ENCODE results near the gene PLXND1. TPM values are rescaled to one million over a fixed set of nuclear protein-coding genes. Genes with fewer than 3 reads are reported as not detected.

Gene PLXND1
- polyA plus RNA-seq, 4 donors = 3.4 to 54.7 (median 19.4) TPM

DNA sequence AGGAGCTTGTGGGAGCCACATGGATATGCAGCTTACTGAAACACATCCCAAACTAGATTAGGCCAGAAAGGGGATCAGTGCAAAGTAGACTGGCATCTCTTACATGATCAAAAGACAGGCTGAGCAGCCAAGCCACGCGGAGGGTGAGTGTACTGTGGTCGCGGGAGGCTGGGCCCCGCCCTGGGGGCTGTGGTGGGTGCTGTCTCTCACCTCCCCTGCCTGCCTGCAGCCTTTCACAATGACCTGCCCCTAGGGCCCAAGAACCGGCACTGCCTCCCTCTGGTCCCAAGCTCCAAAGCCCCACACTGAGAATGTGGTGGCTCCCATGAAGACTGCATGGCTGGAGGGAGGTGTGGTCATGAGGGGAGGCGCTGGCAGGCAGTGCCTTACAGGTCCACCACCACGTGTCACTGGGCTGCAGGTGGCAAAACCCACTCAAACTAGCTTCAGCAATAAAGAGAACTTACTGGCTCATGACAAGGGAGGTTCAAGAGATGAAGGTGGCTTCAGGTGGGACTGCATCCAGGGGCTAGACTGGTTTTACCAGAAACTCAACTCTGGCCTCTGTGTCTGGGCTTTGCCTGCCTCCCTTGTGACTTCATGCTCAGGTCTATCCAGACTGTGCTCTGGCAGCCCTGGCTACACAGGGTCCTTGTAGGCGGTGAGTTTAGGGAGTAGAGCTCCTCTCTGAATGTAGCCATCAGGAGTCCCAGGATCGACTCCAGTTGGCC is 27.4 kb upstream of the PLXND1 start:
- no peak for DNase-seq
- Histone ChIP-seq H3K4me3 (ENCODE audit: low read depth in 1 of 3, low read length in 3 of 3) (no peak overlapping the region), H3K4me1 (ENCODE audit: control insufficient read depth in 3 of 3, insufficient read depth in 2 of 3, low read depth in 1 of 3, low read length in 2 of 3) (peaks cover 0 to 17% (median 0%) of the 10 kb centered on the region in 3 donors), H3K9me3 (ENCODE audit: control insufficient read depth in 2 of 2, insufficient read depth in 1 of 2, low read depth in 1 of 2, low read length in 1 of 2) (peaks cover 0 to 20% of the 10 kb centered on the region in 2 donors), H3K27me3 (ENCODE audit: control insufficient read depth in 3 of 3, insufficient read depth in 3 of 3, low read length in 3 of 3) (no peaks in the 10 kb centered on the region), H3K36me3 (ENCODE audit: control insufficient read depth in 3 of 3, insufficient read depth in 2 of 3, low read depth in 1 of 3, low read length in 3 of 3) (no peaks in the 10 kb centered on the region), H3K27ac (ENCODE audit: low read depth in 1 of 3, low read length in 2 of 3) (no peak overlapping the region)
- FAIRE-seq = no peak
- WGBS, 3 donors = 74 to 78% (median 74%) methylated on average over 10 of the region's 10 CpGs

GRCh38 chr3:129632977-129633376 is 26.5 kb upstream of the PLXND1 start:
- H3K27ac ChIP-seq (ENCODE audit: low read depth in 1 of 3, low read length in 2 of 3) = no peak overlapping the region

DNA sequence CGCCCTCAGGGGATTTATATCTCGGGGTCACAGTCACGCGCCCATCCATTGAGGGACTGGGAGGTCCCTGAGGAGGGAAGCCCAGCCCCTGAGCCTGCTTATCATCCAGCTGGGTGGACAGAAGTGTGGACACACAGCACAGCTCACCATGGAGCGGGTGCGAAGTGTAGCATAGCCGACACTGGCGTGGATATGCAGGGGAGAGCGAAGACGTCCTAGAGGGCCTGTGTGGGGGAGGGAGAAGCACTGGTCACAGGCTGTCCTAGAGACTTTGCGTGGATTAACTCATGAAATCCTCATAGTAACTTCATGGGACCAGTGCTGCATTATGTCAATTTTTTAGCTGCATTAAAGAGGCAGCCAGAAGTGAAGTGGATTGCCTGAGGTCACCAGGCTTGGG is 26.1 kb upstream of the PLXND1 start:
- Histone ChIP-seq H3K36me3 (ENCODE audit: control insufficient read depth in 3 of 3, insufficient read depth in 2 of 3, low read depth in 1 of 3, low read length in 3 of 3) (no peaks in the 10 kb centered on the region), H3K27ac (ENCODE audit: low read depth in 1 of 3, low read length in 2 of 3) (no peak overlapping the region), H3K4me3 (ENCODE audit: low read depth in 1 of 3, low read length in 3 of 3) (no peak overlapping the region), H3K4me1 (ENCODE audit: control insufficient read depth in 3 of 3, insufficient read depth in 2 of 3, low read depth in 1 of 3, low read length in 2 of 3) (peaks cover 0 to 20% (median 0%) of the 10 kb centered on the region in 3 donors), H3K27me3 (ENCODE audit: control insufficient read depth in 3 of 3, insufficient read depth in 3 of 3, low read length in 3 of 3) (no peaks in the 10 kb centered on the region), H3K9me3 (ENCODE audit: control insufficient read depth in 2 of 2, insufficient read depth in 1 of 2, low read depth in 1 of 2, low read length in 1 of 2) (peaks cover 0 to 20% of the 10 kb centered on the region in 2 donors)
- no peak for DNase-seq
- no peak for FAIRE-seq
- WGBS, 3 donors = 90 to 93% (median 91%) methylated on average over 11 of the region's 11 CpGs

More at GRCh38 chr3:129632977-129633376, 26.5 kb upstream of the PLXND1 start:
- Histone ChIP-seq H3K27me3 (ENCODE audit: control insufficient read depth in 3 of 3, insufficient read depth in 3 of 3, low read length in 3 of 3) (no peaks in the 10 kb centered on the region), H3K4me1 (ENCODE audit: control insufficient read depth in 3 of 3, insufficient read depth in 2 of 3, low read depth in 1 of 3, low read length in 2 of 3) (peaks cover 0 to 17% (median 0%) of the 10 kb centered on the region in 3 donors), H3K9me3 (ENCODE audit: control insufficient read depth in 2 of 2, insufficient read depth in 1 of 2, low read depth in 1 of 2, low read length in 1 of 2) (peaks cover 0 to 20% of the 10 kb centered on the region in 2 donors), H3K36me3 (ENCODE audit: control insufficient read depth in 3 of 3, insufficient read depth in 2 of 3, low read depth in 1 of 3, low read length in 3 of 3) (no peaks in the 10 kb centered on the region), H3K4me3 (ENCODE audit: low read depth in 1 of 3, low read length in 3 of 3) (no peak overlapping the region)
- FAIRE-seq (no peak), DNase-seq (peak in 1 of 2 donors; percentile 46)
- WGBS, 3 donors = 78 to 86% (median 81%) methylated on average over 10 of the region's 10 CpGs

- DNase-seq (no peak), FAIRE-seq (no peak)
- H3K9me3 ChIP-seq (ENCODE audit: control insufficient read depth in 2 of 2, insufficient read depth in 1 of 2, low read depth in 1 of 2, low read length in 1 of 2) = peaks cover 0 to 17% of the 10 kb centered on the region in 2 donors
- no peaks in the 10 kb centered on the region for H3K36me3 ChIP-seq (ENCODE audit: control insufficient read depth in 3 of 3, insufficient read depth in 2 of 3, low read depth in 1 of 3, low read length in 3 of 3)
- H3K27ac ChIP-seq (ENCODE audit: low read depth in 1 of 3, low read length in 2 of 3) = no peak overlapping the region
- no peak overlapping the region for H3K4me3 ChIP-seq (ENCODE audit: low read depth in 1 of 3, low read length in 3 of 3)
- H3K4me1 ChIP-seq (ENCODE audit: control insufficient read depth in 3 of 3, insufficient read depth in 2 of 3, low read depth in 1 of 3, low read length in 2 of 3) = peaks cover 0 to 22% (median 0%) of the 10 kb centered on the region in 3 donors
- 76 to 83% (median 82%) methylated on average over 6 to 9 of the region's 9 CpGs for WGBS, 3 donors
- no peaks in the 10 kb centered on the region for H3K27me3 ChIP-seq (ENCODE audit: control insufficient read depth in 3 of 3, insufficient read depth in 3 of 3, low read length in 3 of 3)
Observed at GRCh38 chr3:129632056-129632455, 25.6 kb upstream of the PLXND1 start.

GRCh38 chr3:129629011-129629410 is 22.5 kb upstream of the PLXND1 start:
- Histone ChIP-seq H3K27me3 (ENCODE audit: control insufficient read depth in 3 of 3, insufficient read depth in 3 of 3, low read length in 3 of 3) (no peaks in the 10 kb centered on the region), H3K4me1 (ENCODE audit: control insufficient read depth in 3 of 3, insufficient read depth in 2 of 3, low read depth in 1 of 3, low read length in 2 of 3) (peaks cover 0 to 28% (median 2%) of the 10 kb centered on the region in 3 donors), H3K27ac (ENCODE audit: low read depth in 1 of 3, low read length in 2 of 3) (no peak overlapping the region), H3K9me3 (ENCODE audit: control insufficient read depth in 2 of 2, insufficient read depth in 1 of 2, low read depth in 1 of 2, low read length in 1 of 2) (no peaks in the 10 kb centered on the region), H3K36me3 (ENCODE audit: control insufficient read depth in 3 of 3, insufficient read depth in 2 of 3, low read depth in 1 of 3, low read length in 3 of 3) (no peaks in the 10 kb centered on the region), H3K4me3 (ENCODE audit: low read depth in 1 of 3, low read length in 3 of 3) (no peak overlapping the region)
- WGBS, 3 donors = 80 to 85% (median 80%) methylated on average over 6 of the region's 6 CpGs
- FAIRE-seq (no peak), DNase-seq (no peak)

DNA sequence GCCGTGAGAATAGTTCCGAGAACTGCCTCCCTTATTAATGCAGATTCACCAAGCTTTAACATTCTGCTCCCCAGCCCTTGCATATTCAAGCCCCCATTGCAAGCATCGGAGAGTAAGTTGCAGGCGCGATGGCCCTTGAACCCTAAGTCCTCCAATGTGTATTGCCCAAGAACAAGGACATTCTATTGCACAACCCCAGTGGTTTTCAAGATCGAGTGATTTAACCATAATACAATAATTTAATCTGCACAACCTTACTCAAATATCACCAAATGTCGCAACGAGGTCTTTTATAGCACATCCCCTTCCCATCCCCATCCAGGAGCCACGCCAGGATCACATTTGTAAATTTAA is 21.7 kb upstream of the PLXND1 start:
- H3K4me3 ChIP-seq (ENCODE audit: low read depth in 1 of 3, low read length in 3 of 3) = peak overlapping the region in 2 of 3 donors; percentile 61 to 78
- no peaks in the 10 kb centered on the region for H3K9me3 ChIP-seq (ENCODE audit: control insufficient read depth in 2 of 2, insufficient read depth in 1 of 2, low read depth in 1 of 2, low read length in 1 of 2)
- 17 to 24% (median 21%) methylated on average over 9 of the region's 9 CpGs for WGBS, 3 donors
- no peak for FAIRE-seq
- H3K36me3 ChIP-seq (ENCODE audit: control insufficient read depth in 3 of 3, insufficient read depth in 2 of 3, low read depth in 1 of 3, low read length in 3 of 3) = no peaks in the 10 kb centered on the region
- no peaks in the 10 kb centered on the region for H3K27me3 ChIP-seq (ENCODE audit: control insufficient read depth in 3 of 3, insufficient read depth in 3 of 3, low read length in 3 of 3)
- DNase-seq = no peak
- peak overlapping the region in 2 of 3 donors; percentile 97 to 99 for H3K27ac ChIP-seq (ENCODE audit: low read depth in 1 of 3, low read length in 2 of 3)
- H3K4me1 ChIP-seq (ENCODE audit: control insufficient read depth in 3 of 3, insufficient read depth in 2 of 3, low read depth in 1 of 3, low read length in 2 of 3) = peaks cover 0 to 37% (median 2%) of the 10 kb centered on the region in 3 donors

DNA sequence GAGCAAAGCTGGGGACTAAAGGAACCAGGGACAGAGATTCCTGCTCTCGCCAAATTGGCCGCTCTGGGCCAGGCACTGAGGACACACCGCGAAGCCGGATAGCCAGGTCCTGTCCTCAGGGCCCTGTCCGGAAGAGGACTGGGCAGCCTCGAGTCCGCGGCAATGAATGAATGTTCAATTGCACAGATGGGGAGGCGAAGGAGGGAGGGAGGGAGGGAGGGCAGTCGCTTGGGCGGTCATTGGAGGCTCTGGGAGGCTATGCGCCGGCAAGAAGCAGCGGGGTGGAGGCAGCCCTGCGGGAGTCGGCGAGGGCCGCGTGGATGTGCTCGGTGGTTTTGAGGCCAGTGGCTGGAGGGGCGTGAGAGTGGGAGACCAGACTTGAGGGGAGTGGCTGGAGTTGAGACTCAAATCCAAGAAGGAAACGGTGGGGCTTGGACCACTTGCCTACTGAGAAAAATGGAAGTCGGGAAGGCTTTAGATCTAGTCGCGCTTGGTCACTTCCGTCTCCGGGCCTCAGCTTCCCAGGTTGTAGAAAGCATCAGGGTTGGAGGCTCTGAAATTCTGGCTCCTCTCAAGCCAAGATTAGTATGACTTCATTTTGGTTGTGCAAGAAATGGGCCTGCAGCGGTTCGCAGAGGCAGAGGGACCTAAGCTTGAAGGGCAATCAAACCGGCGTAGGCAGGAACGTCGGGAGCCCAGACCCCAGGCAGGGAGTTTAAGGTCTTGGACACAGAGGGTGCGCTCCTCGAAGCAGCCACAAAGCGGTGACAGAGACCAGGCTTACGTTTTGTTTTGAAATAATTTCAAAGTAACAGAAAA is 21.1 kb upstream of the PLXND1 start:
- 1 to 2% (median 1%) methylated on average over 38 of the region's 38 CpGs for WGBS, 3 donors
- H3K36me3 ChIP-seq (ENCODE audit: control insufficient read depth in 3 of 3, insufficient read depth in 2 of 3, low read depth in 1 of 3, low read length in 3 of 3) = no peaks in the 10 kb centered on the region
- H3K27ac ChIP-seq (ENCODE audit: low read depth in 1 of 3, low read length in 2 of 3) = peak overlapping the region; percentile 93 to 99 (median 97)
- no peaks in the 10 kb centered on the region for H3K27me3 ChIP-seq (ENCODE audit: control insufficient read depth in 3 of 3, insufficient read depth in 3 of 3, low read length in 3 of 3)
- FAIRE-seq = no peak
- peaks cover 0 to 36% (median 2%) of the 10 kb centered on the region in 3 donors for H3K4me1 ChIP-seq (ENCODE audit: control insufficient read depth in 3 of 3, insufficient read depth in 2 of 3, low read depth in 1 of 3, low read length in 2 of 3)
- DNase-seq = peak; percentile 73 to 90
- peak overlapping the region; percentile 61 to 78 (median 69) for H3K4me3 ChIP-seq (ENCODE audit: low read depth in 1 of 3, low read length in 3 of 3)
- H3K9me3 ChIP-seq (ENCODE audit: control insufficient read depth in 2 of 2, insufficient read depth in 1 of 2, low read depth in 1 of 2, low read length in 1 of 2) = no peaks in the 10 kb centered on the region

DNA sequence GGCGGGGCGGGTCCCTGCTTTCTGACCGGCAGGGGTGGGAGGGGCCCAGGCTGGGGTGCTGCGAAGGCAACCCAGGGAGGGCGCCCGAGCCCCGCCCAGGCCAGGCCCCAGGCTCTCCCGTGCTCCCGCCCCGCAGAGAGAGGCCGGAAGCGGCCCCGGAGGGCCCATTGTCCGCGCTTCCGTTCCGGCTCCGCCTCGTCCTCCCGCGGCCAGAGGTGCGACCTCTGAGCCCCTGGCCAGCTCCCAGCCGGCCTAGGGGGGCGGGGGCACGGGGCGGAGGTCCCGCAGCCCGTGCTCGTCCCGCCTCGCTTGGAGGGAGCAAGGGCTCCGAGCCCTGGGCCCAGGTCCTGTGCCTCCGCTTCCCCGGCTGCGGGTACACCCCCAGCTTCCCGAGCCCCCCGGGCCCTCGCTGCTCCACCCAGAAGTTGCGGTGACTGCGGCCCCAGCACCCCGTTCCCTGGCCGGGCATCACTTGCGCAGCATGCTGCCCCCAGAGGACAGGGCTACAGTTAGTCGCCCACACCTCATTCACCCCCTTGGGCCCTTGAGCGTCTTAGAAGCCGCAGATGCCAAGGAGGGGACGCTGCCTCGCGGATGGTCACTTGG is 20.4 kb upstream of the PLXND1 start:
- Histone ChIP-seq H3K4me3 (ENCODE audit: low read depth in 1 of 3, low read length in 3 of 3) (peak overlapping the region; percentile 61 to 78 (median 69)), H3K36me3 (ENCODE audit: control insufficient read depth in 3 of 3, insufficient read depth in 2 of 3, low read depth in 1 of 3, low read length in 3 of 3) (no peaks in the 10 kb centered on the region), H3K27ac (ENCODE audit: low read depth in 1 of 3, low read length in 2 of 3) (peak overlapping the region; percentile 93 to 99 (median 97)), H3K27me3 (ENCODE audit: control insufficient read depth in 3 of 3, insufficient read depth in 3 of 3, low read length in 3 of 3) (no peaks in the 10 kb centered on the region), H3K9me3 (ENCODE audit: control insufficient read depth in 2 of 2, insufficient read depth in 1 of 2, low read depth in 1 of 2, low read length in 1 of 2) (no peaks in the 10 kb centered on the region), H3K4me1 (ENCODE audit: control insufficient read depth in 3 of 3, insufficient read depth in 2 of 3, low read depth in 1 of 3, low read length in 2 of 3) (peaks cover 0 to 39% (median 2%) of the 10 kb centered on the region in 3 donors)
- no peak for FAIRE-seq
- 1% methylated on average over 23 to 49 of the region's 49 CpGs for whole genome bisulfite sequencing, 3 donors
- DNase-seq = peak; percentile 91 to 94

All from small intestine (tissue), 7 donors.